Keratinocyte (primary cell): ENCODE results near the gene TTC39C. TPM values are rescaled to one million over a fixed set of nuclear protein-coding genes. Genes with fewer than 3 reads are reported as not detected.

Experiments used
- DNase-seq: peaks from one replicate; pipeline ENCODE4 v3.0.0-alpha.2; 2011; ENCODE audit warnings: low read depth, missing footprints, low spot score
- FAIRE-seq: peaks from 2 replicates; lab custom pipeline; 2011; peaks lifted over from hg19 to GRCh38; lab: Jason Lieb, UNC
- H2AFZ ChIP-seq: 2 replicates; pipeline ENCODE4 v1.6.0; 2012; ENCODE audit warnings: low read length, control low read depth, inconsistent platforms; ENCODE audit not compliant: control insufficient read depth
- H3K27ac ChIP-seq: 2 replicates; pipeline ENCODE4 v1.5.1; 2011; ENCODE audit warnings: low read length; ENCODE audit not compliant: control insufficient read depth, insufficient read depth
- H3K27me3 ChIP-seq: 3 replicates; pipeline ENCODE4 v1.6.0; 2011; ENCODE audit warnings: low read length; ENCODE audit not compliant: control insufficient read depth, insufficient read depth; ENCODE audit errors: extremely low read depth
- H3K36me3 ChIP-seq, 2 experiments: 2 replicates in 1 of 2; 3 replicates in 1 of 2; pipeline ENCODE4 v1.5.1; 2011; ENCODE audit warnings: low read length in 2 of 2, mild to moderate bottlenecking in 1 of 2; ENCODE audit not compliant: control insufficient read depth in 2 of 2, insufficient read depth in 2 of 2; ENCODE audit errors: extremely low read depth in 1 of 2
- H3K4me1 ChIP-seq: 3 replicates; pipeline ENCODE4 v1.5.1; 2011; ENCODE audit warnings: low read length; ENCODE audit not compliant: control insufficient read depth, insufficient read depth; ENCODE audit errors: extremely low read depth
- H3K4me2 ChIP-seq: 3 replicates; pipeline ENCODE4 v1.6.0; 2011; ENCODE audit warnings: low read depth, low read length; ENCODE audit not compliant: control insufficient read depth, insufficient read depth; ENCODE audit errors: extremely low read depth
- H3K4me3 ChIP-seq, 3 experiments: fragments of 200-600 bp in 1 of 3; sonication (generic) in 1 of 3; 2 replicates in 2 of 3; 3 replicates in 1 of 3; pipeline ENCODE4 v1.5.1; 2011 to 2016; ENCODE audit warnings: low read length in 3 of 3, mild to moderate bottlenecking in 3 of 3, control low read depth in 2 of 3, inconsistent platforms in 1 of 3, low read depth in 1 of 3, mixed read lengths in 1 of 3, mixed run types in 1 of 3, moderate library complexity in 1 of 3; ENCODE audit not compliant: control insufficient read depth in 2 of 3, insufficient read depth in 2 of 3; ENCODE audit errors: extremely low read depth in 1 of 3
- H3K79me2 ChIP-seq: 2 replicates; pipeline ENCODE4 v1.6.0; 2012; ENCODE audit warnings: low read length; ENCODE audit not compliant: control insufficient read depth, insufficient read depth
- H3K9ac ChIP-seq: 3 replicates; pipeline ENCODE4 v1.6.0; 2011; ENCODE audit warnings: low read length; ENCODE audit not compliant: control insufficient read depth, insufficient read depth; ENCODE audit errors: extremely low read depth
- H3K9me1 ChIP-seq: 3 replicates; pipeline ENCODE4 v1.6.0; 2011; ENCODE audit warnings: low read length; ENCODE audit not compliant: control insufficient read depth, insufficient read depth; ENCODE audit errors: extremely low read depth
- H3K9me3 ChIP-seq: 2 replicates; pipeline ENCODE4 v1.5.1; 2012; ENCODE audit warnings: low read depth, low read length; ENCODE audit not compliant: control insufficient read depth
- H4K20me1 ChIP-seq: 3 replicates; pipeline ENCODE4 v1.6.0; 2011; ENCODE audit warnings: low read length; ENCODE audit not compliant: control insufficient read depth, insufficient read depth; ENCODE audit errors: extremely low read depth
- CTCF ChIP-seq, 3 experiments: IDR thresholded peaks in 1 of 3; conservative IDR thresholded peaks in 1 of 3; optimal IDR thresholded peaks in 1 of 3; 2 replicates in 2 of 3; 3 replicates in 1 of 3; pipeline versions ENCODE3 to v1.5.1; 2011; ENCODE audit warnings: low read length in 3 of 3, mild to moderate bottlenecking in 3 of 3, moderate library complexity in 2 of 3, control low read depth in 1 of 3, inconsistent platforms in 1 of 3; ENCODE audit not compliant: insufficient read depth in 2 of 3; ENCODE audit errors: extremely low read depth in 1 of 3
- EZH2 ChIP-seq: IDR thresholded peaks from one replicate; pipeline ENCODE4 v1.6.1; 2012; ENCODE audit warnings: inconsistent platforms, mild to moderate bottlenecking, low read length, moderate library complexity
- dilution Hi-C: fragments of 300-500 bp; cut with MboI; formaldehyde crosslinking; loops from one replicate; pipeline ENCODE4 v1.7.0; 2020; ENCODE audit warnings: low sequenced_read_pairs; ENCODE audit not compliant: extremely low pct_ligation_motif_present
- polyA plus RNA-seq, 5 experiments: library from polyadenylated mRNA; depleted of rRNA in 3 of 5; stranded (reverse) in 3 of 5; stranded (forward) in 1 of 5; unstranded in 1 of 5; fragments of >200 nt; gene quantifications; 1 replicate in 1 of 5; 2 replicates in 3 of 5; 3 replicates in 1 of 5; pipeline versions ENCODE4 v1.2.1 to v1.2.3, GENCODE V29; 2011 to 2012; ENCODE audit warnings: missing spikeins in 2 of 5, low read depth in 1 of 5, low replicate concordance in 1 of 5

TTC39C gene
- polyA plus RNA-seq, 1 donor (not counting 4 experiments of a cell fraction or from before 2014, with no cell fraction given) = 26.8 TPM

GRCh38 chr18:23971097-23971440 is 43.5 kb upstream of the TTC39C start:
- FAIRE-seq (no peak), DNase-seq (no peak)
- H3K4me2 ChIP-seq = no peak overlapping the region
- no peaks in the 10 kb centered on the region for H3K36me3 ChIP-seq
- H2AFZ ChIP-seq = no peak overlapping the region
- TF ChIP-seq EZH2 (no peak), CTCF (optimal IDR thresholded peaks at IDR 0.05 in 1 of 3, IDR thresholded peaks at IDR 0.05 in 1 of 3, conservative IDR thresholded peaks at IDR 0.05 in 1 of 3; ENCODE audit: extremely low read depth in 1 of 3, insufficient read depth in 2 of 3, low read length in 3 of 3) (no peak)
- H3K27me3 ChIP-seq = no peaks in the 10 kb centered on the region
- dilution Hi-C loops = no loop called here
- no peak overlapping the region for H3K4me3 ChIP-seq
- H3K79me2 ChIP-seq = no peaks in the 10 kb centered on the region
- H3K9ac ChIP-seq = no peak overlapping the region
- H3K4me1 ChIP-seq = no peaks in the 10 kb centered on the region
- H3K9me1 ChIP-seq = no peaks in the 10 kb centered on the region
- H3K27ac ChIP-seq = no peak overlapping the region
- H3K9me3 ChIP-seq = no peaks in the 10 kb centered on the region
- no peaks in the 10 kb centered on the region for H4K20me1 ChIP-seq

GRCh38 chr18:23971666-23972230 is 42.8 kb upstream of the TTC39C start:
- Histone ChIP-seq H3K27ac (no peak overlapping the region), H3K4me3 (no peak overlapping the region), H4K20me1 (no peaks in the 10 kb centered on the region), H3K4me2 (no peak overlapping the region), H2AFZ (no peak overlapping the region), H3K9me1 (no peaks in the 10 kb centered on the region), H3K36me3 (no peaks in the 10 kb centered on the region), H3K9ac (no peak overlapping the region), H3K4me1 (no peaks in the 10 kb centered on the region), H3K79me2 (no peaks in the 10 kb centered on the region), H3K27me3 (no peaks in the 10 kb centered on the region), H3K9me3 (no peaks in the 10 kb centered on the region)
- DNase-seq (no peak), FAIRE-seq (no peak)
- no peak for TF ChIP-seq CTCF (optimal IDR thresholded peaks at IDR 0.05 in 1 of 3, IDR thresholded peaks at IDR 0.05 in 1 of 3, conservative IDR thresholded peaks at IDR 0.05 in 1 of 3; ENCODE audit: extremely low read depth in 1 of 3, insufficient read depth in 2 of 3, low read length in 3 of 3)
- no peak for TF ChIP-seq EZH2
- dilution Hi-C loops = no loop called here
